Loucy (cell line): ENCODE measurements around the gene STARD13.

Source experiments
- H2AFZ ChIP-seq: fragments of 200-600 bp; sonication (generic); 2 replicates; pipeline ENCODE4 v1.6.0; 2016; ENCODE audit warnings: antibody characterized with exemption, mild to moderate bottlenecking, low read length, moderate library complexity
- H3F3A ChIP-seq: fragments of 200-600 bp; 2 replicates; pipeline ENCODE4 v1.6.0; 2016; ENCODE audit warnings: antibody characterized with exemption, low read depth, mild to moderate bottlenecking
- H3K27me3 ChIP-seq: fragments of 200-600 bp; sonication (generic); 2 replicates; pipeline ENCODE4 v1.6.1; 2014; ENCODE audit warnings: low read length, mild to moderate bottlenecking; ENCODE audit not compliant: insufficient read depth, poor library complexity, severe bottlenecking
- H3K36me3 ChIP-seq: fragments of 200-600 bp; sonication (generic); 2 replicates; pipeline ENCODE4 v1.6.1; 2016; ENCODE audit warnings: low read length; ENCODE audit not compliant: insufficient read depth
- H3K4me1 ChIP-seq: fragments of 200-600 bp; sonication (generic); 2 replicates; pipeline ENCODE4 v1.5.1; 2014; ENCODE audit warnings: low read length, mild to moderate bottlenecking; ENCODE audit not compliant: insufficient read depth, poor library complexity, severe bottlenecking
- H3K4me2 ChIP-seq: fragments of 200-600 bp; sonication (generic); 2 replicates; pipeline ENCODE4 v1.6.0; 2014; ENCODE audit warnings: antibody characterized with exemption, low read length, low read depth, mild to moderate bottlenecking; ENCODE audit not compliant: poor library complexity, severe bottlenecking
- H3K4me3 ChIP-seq: fragments of 200-600 bp; sonication (generic); 2 replicates; pipeline ENCODE4 v1.5.1; 2014; ENCODE audit warnings: low read length, mild to moderate bottlenecking, mixed read lengths; ENCODE audit not compliant: poor library complexity, severe bottlenecking
- H3K79me2 ChIP-seq: fragments of 200-600 bp; sonication (generic); 2 replicates; pipeline ENCODE4 v1.6.1; 2014; ENCODE audit warnings: low read length; ENCODE audit not compliant: insufficient read depth
- H3K9ac ChIP-seq: fragments of 200-600 bp; sonication (generic); 2 replicates; pipeline ENCODE4 v1.6.0; 2014; ENCODE audit warnings: mild to moderate bottlenecking, low read depth, low read length, moderate library complexity; ENCODE audit not compliant: poor library complexity, severe bottlenecking
- H3K9me2 ChIP-seq: fragments of 200-600 bp; sonication (generic); replicated peaks from 2 replicates; pipeline ENCODE4 v1.6.1; 2016; ENCODE audit warnings: low read depth, low read length, mixed read lengths
- H3K9me3 ChIP-seq: fragments of 200-600 bp; sonication (generic); 2 replicates; pipeline ENCODE4 v1.6.1; 2014; ENCODE audit warnings: mild to moderate bottlenecking, antibody characterized with exemption, low read length, low read depth; ENCODE audit not compliant: insufficient read depth
- H4K20me1 ChIP-seq: fragments of 200-600 bp; sonication (generic); 2 replicates; pipeline ENCODE4 v1.6.0; 2014; ENCODE audit warnings: antibody characterized with exemption, low read length, mild to moderate bottlenecking; ENCODE audit not compliant: insufficient read depth, poor library complexity, severe bottlenecking
- CTCF ChIP-seq: fragments of 200-600 bp; sonication (generic); conservative IDR thresholded peaks from 2 replicates; pipeline ENCODE4 v1.5.1; 2014; ENCODE audit warnings: mild to moderate bottlenecking, antibody characterized with exemption, low read length
- EZH2phosphoT487 ChIP-seq: fragments of 200-600 bp; IDR thresholded peaks from 2 replicates; pipeline ENCODE4 v1.6.1; 2018; ENCODE audit warnings: antibody characterized with exemption, mild to moderate bottlenecking, moderate library complexity, borderline replicate concordance

Gene STARD13

GRCh38 chr13:33318744-33319143 is 33.2 kb upstream of the STARD13 start:
- H3F3A ChIP-seq: no peaks in the 10 kb centered on the region
- no peak overlapping the region for H2AFZ ChIP-seq
- no peaks in the 10 kb centered on the region for H3K27me3 ChIP-seq
- no peaks in the 10 kb centered on the region for H3K36me3 ChIP-seq
- no peak overlapping the region for H3K9ac ChIP-seq
- no peaks in the 10 kb centered on the region for H3K79me2 ChIP-seq
- H3K4me1 ChIP-seq: no peaks in the 10 kb centered on the region
- H3K9me3 ChIP-seq: no peaks in the 10 kb centered on the region
- TF ChIP-seq EZH2phosphoT487: no peak
- no peak for TF ChIP-seq CTCF
- no peak overlapping the region for H3K4me2 ChIP-seq
- H3K9me2 ChIP-seq: no peaks in the 10 kb centered on the region
- H3K4me3 ChIP-seq: no peak overlapping the region
- no peaks in the 10 kb centered on the region for H4K20me1 ChIP-seq

GRCh38 chr13:33318037-33318436 is 32.5 kb upstream of the STARD13 start:
- H4K20me1 ChIP-seq: no peaks in the 10 kb centered on the region
- H2AFZ ChIP-seq: no peak overlapping the region
- no peaks in the 10 kb centered on the region for H3K4me1 ChIP-seq
- no peaks in the 10 kb centered on the region for H3K27me3 ChIP-seq
- no peaks in the 10 kb centered on the region for H3F3A ChIP-seq
- H3K4me3 ChIP-seq: no peak overlapping the region
- H3K9me3 ChIP-seq: no peaks in the 10 kb centered on the region
- no peaks in the 10 kb centered on the region for H3K36me3 ChIP-seq
- no peak overlapping the region for H3K9ac ChIP-seq
- no peak for TF ChIP-seq EZH2phosphoT487
- TF ChIP-seq CTCF: no peak
- H3K79me2 ChIP-seq: no peaks in the 10 kb centered on the region
- no peak overlapping the region for H3K4me2 ChIP-seq
- H3K9me2 ChIP-seq: no peaks in the 10 kb centered on the region

- Histone ChIP-seq H3K9me2 (no peaks in the 10 kb centered on the region), H3K27me3 (no peaks in the 10 kb centered on the region), H3K9me3 (no peaks in the 10 kb centered on the region), H2AFZ (no peak overlapping the region), H3F3A (no peaks in the 10 kb centered on the region), H3K4me3 (no peak overlapping the region), H3K9ac (no peak overlapping the region), H3K4me1 (no peaks in the 10 kb centered on the region), H3K79me2 (no peaks in the 10 kb centered on the region), H3K36me3 (no peaks in the 10 kb centered on the region), H3K4me2 (no peak overlapping the region), H4K20me1 (no peaks in the 10 kb centered on the region)
- no peak for TF ChIP-seq CTCF
- TF ChIP-seq EZH2phosphoT487: no peak
These were observed 31.3 kb upstream of the STARD13 start for GRCh38 chr13:33316890-33317289.
